ENCODE data around the gene MAST4. TPM values are rescaled to one million over a fixed set of nuclear protein-coding genes. Genes with fewer than 3 reads are reported as not detected.

Gene MAST4
- total and polyA plus RNA-seq, 2 of the 13 experiments (the other 11 are each of a cell fraction or from before 2014, with no cell fraction given) = 3.4 to 3.7 TPM

DNA sequence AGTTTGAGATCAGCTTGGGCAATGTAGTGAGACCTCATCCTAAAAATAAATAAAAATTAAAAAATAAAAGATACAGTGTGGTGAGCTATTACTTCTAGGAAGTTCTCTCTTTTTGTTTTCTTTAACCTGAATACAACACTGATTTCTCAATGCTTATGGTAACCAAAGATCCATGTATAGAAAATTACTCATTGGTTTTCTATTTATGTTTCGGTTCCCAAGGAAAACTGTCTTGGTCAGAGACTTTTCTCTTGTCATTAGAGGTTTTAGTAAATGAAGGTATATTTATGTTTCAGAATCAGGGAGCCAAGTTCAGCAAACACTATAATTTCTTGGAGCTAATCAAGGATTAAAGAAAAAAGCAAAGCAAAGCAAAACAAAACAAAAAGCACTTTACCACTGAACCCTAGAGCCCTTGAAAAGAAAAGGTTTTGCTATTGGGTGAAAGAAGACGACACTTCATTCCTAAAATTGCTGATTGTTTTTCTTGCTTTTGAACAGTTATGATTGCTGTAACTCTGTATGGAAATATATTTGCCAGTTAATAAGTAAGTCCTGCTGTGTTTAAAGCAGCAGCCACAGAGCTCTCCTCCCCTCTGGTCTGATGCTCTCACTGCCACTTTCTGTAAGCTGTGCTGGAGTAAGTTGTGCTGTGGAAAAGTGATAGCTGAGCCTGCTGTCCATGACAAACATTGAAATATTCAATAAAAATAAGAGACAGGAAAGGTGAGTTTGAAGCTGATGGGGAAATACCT, 302.2 kb downstream of the MAST4 start:
- Histone ChIP-seq H3K36me3 (replicated peaks in 1 of 2; ENCODE audit: control insufficient read depth in 1 of 2, insufficient read depth in 2 of 2, low read length in 2 of 2) (no peaks in the 10 kb centered on the region), H4K20me1 (ENCODE audit: insufficient read depth, low read length) (no peaks in the 10 kb centered on the region), H3K4me1 (ENCODE audit: insufficient read depth, low read length) (no peaks in the 10 kb centered on the region), H3K27me3 (ENCODE audit: control insufficient read depth in 1 of 2, insufficient read depth in 2 of 2, low read length in 2 of 2) (no peaks in the 10 kb centered on the region), H2AFZ (ENCODE audit: low read length) (no peak overlapping the region), H3K4me3 (replicated peaks in 1 of 3; ENCODE audit: insufficient read depth in 1 of 3, low read depth in 2 of 3, low read length in 3 of 3) (no peak overlapping the region), H3K27ac (ENCODE audit: extremely low read length, insufficient read depth, low read length) (no peak overlapping the region), H3K9me3 (ENCODE audit: low read length) (no peaks in the 10 kb centered on the region), H3K9ac (ENCODE audit: insufficient read depth, low read depth, low read length) (no peak overlapping the region), H3K4me2 (ENCODE audit: low read depth, low read length) (no peak overlapping the region), H3K79me2 (ENCODE audit: insufficient read depth, low read length) (no peaks in the 10 kb centered on the region)
- in situ Hi-C loops (cut with HindIII; ENCODE audit: extremely low pct_ligation_motif_present, low pct_unique_long_range_greater_than_20kb) (no loop called here), intact Hi-C loops (cut with micrococcal nuclease; ENCODE audit: unreplicated experiment) (no loop called here)
- 19% methylated on average over 2 of the region's 2 CpGs for WGBS (ENCODE audit: low lambda C conversion rate)
- ChIA-PET POLR2A (no interaction called here), CTCF (ENCODE audit: low intra/inter-chr PET ratio, low total read pairs) (no interaction called here)
- FAIRE-seq = no peak
- no TSS peak for BruUV-seq (replicated peaks)
- no peak for ATAC-seq
- no peak for DNase-seq (ENCODE audit: low spot score)
- TF ChIP-seq, protein P1, sequence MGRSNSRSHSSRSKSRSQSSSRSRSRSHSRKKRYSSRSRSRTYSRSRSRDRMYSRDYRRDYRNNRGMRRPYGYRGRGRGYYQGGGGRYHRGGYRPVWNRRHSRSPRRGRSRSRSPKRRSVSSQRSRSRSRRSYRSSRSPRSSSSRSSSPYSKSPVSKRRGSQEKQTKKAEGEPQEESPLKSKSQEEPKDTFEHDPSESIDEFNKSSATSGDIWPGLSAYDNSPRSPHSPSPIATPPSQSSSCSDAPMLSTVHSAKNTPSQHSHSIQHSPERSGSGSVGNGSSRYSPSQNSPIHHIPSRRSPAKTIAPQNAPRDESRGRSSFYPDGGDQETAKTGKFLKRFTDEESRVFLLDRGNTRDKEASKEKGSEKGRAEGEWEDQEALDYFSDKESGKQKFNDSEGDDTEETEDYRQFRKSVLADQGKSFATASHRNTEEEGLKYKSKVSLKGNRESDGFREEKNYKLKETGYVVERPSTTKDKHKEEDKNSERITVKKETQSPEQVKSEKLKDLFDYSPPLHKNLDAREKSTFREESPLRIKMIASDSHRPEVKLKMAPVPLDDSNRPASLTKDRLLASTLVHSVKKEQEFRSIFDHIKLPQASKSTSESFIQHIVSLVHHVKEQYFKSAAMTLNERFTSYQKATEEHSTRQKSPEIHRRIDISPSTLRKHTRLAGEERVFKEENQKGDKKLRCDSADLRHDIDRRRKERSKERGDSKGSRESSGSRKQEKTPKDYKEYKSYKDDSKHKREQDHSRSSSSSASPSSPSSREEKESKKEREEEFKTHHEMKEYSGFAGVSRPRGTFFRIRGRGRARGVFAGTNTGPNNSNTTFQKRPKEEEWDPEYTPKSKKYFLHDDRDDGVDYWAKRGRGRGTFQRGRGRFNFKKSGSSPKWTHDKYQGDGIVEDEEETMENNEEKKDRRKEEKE (IDR thresholded peaks at IDR 0.05) = no peak
- TF ChIP-seq JDP2 (CRISPR knock-in tag; IDR thresholded peaks at IDR 0.05; ENCODE audit: borderline replicate concordance) (no peak), CREM (IDR thresholded peaks at IDR 0.05) (no peak), CREM (CRISPR knock-in tag; IDR thresholded peaks at IDR 0.05) (no peak), FIP1L1 (IDR thresholded peaks at IDR 0.05; ENCODE audit: borderline replicate concordance, insufficient read depth, low read depth, low read length) (no peak), BRD4 (CRISPR knock-in tag; IDR thresholded peaks at IDR 0.05) (no peak), EP300 (IDR thresholded peaks at IDR 0.05; ENCODE audit: low read depth in 2 of 2, low read length in 2 of 2) (no peak), EP300 (CRISPR knock-in tag; IDR thresholded peaks at IDR 0.05; ENCODE audit: borderline replicate concordance) (no peak), NFIC (IDR thresholded peaks at IDR 0.05; ENCODE audit: low read length) (no peak)
- TF ChIP-seq, protein P2, sequence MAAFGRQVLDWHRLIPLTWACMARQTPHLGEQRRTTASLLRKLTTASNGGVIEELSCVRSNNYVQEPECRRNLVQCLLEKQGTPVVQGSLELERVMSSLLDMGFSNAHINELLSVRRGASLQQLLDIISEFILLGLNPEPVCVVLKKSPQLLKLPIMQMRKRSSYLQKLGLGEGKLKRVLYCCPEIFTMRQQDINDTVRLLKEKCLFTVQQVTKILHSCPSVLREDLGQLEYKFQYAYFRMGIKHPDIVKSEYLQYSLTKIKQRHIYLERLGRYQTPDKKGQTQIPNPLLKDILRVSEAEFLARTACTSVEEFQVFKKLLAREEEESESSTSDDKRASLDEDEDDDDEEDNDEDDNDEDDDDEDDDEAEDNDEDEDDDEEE (CRISPR knock-in tag; IDR thresholded peaks at IDR 0.05) = no peak
- TF ChIP-seq, protein P3, sequence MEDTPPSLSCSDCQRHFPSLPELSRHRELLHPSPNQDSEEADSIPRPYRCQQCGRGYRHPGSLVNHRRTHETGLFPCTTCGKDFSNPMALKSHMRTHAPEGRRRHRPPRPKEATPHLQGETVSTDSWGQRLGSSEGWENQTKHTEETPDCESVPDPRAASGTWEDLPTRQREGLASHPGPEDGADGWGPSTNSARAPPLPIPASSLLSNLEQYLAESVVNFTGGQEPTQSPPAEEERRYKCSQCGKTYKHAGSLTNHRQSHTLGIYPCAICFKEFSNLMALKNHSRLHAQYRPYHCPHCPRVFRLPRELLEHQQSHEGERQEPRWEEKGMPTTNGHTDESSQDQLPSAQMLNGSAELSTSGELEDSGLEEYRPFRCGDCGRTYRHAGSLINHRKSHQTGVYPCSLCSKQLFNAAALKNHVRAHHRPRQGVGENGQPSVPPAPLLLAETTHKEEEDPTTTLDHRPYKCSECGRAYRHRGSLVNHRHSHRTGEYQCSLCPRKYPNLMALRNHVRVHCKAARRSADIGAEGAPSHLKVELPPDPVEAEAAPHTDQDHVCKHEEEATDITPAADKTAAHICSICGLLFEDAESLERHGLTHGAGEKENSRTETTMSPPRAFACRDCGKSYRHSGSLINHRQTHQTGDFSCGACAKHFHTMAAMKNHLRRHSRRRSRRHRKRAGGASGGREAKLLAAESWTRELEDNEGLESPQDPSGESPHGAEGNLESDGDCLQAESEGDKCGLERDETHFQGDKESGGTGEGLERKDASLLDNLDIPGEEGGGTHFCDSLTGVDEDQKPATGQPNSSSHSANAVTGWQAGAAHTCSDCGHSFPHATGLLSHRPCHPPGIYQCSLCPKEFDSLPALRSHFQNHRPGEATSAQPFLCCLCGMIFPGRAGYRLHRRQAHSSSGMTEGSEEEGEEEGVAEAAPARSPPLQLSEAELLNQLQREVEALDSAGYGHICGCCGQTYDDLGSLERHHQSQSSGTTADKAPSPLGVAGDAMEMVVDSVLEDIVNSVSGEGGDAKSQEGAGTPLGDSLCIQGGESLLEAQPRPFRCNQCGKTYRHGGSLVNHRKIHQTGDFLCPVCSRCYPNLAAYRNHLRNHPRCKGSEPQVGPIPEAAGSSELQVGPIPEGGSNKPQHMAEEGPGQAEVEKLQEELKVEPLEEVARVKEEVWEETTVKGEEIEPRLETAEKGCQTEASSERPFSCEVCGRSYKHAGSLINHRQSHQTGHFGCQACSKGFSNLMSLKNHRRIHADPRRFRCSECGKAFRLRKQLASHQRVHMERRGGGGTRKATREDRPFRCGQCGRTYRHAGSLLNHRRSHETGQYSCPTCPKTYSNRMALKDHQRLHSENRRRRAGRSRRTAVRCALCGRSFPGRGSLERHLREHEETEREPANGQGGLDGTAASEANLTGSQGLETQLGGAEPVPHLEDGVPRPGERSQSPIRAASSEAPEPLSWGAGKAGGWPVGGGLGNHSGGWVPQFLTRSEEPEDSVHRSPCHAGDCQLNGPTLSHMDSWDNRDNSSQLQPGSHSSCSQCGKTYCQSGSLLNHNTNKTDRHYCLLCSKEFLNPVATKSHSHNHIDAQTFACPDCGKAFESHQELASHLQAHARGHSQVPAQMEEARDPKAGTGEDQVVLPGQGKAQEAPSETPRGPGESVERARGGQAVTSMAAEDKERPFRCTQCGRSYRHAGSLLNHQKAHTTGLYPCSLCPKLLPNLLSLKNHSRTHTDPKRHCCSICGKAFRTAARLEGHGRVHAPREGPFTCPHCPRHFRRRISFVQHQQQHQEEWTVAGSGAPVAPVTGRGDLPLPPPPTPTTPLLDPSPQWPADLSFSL (CRISPR knock-in tag; IDR thresholded peaks at IDR 0.05) = no peak
- TF ChIP-seq, protein P4, sequence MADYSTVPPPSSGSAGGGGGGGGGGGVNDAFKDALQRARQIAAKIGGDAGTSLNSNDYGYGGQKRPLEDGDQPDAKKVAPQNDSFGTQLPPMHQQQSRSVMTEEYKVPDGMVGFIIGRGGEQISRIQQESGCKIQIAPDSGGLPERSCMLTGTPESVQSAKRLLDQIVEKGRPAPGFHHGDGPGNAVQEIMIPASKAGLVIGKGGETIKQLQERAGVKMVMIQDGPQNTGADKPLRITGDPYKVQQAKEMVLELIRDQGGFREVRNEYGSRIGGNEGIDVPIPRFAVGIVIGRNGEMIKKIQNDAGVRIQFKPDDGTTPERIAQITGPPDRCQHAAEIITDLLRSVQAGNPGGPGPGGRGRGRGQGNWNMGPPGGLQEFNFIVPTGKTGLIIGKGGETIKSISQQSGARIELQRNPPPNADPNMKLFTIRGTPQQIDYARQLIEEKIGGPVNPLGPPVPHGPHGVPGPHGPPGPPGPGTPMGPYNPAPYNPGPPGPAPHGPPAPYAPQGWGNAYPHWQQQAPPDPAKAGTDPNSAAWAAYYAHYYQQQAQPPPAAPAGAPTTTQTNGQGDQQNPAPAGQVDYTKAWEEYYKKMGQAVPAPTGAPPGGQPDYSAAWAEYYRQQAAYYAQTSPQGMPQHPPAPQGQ (CRISPR knock-in tag; IDR thresholded peaks at IDR 0.05; ENCODE audit: borderline replicate concordance) = no peak

All from HepG2 (cell line).